Mesothelial cell of epicardium (in vitro differentiated cells): ENCODE data around the gene CSTB. TPM values are rescaled to one million over a fixed set of nuclear protein-coding genes. Genes with fewer than 3 reads are reported as not detected.
"Not testable (repeated sequence)": the region's sequence is repeated elsewhere in the genome, so short reads cannot be mapped to it uniquely, and the experiment has no call there.

ENCODE experiments used
- DNase-seq, 2 experiments: peaks; one replicate each; pipeline ENCODE4 v3.0.0; 2021; ENCODE audit warnings: low spot score in 2 of 2; ENCODE audit not compliant: unreplicated experiment in 2 of 2
- H3K27ac Mint-ChIP-seq: 2 replicates; pipeline ENCODE4 v1.8.0; 2021; ENCODE audit warnings: mixed read lengths
- H3K27me3 Mint-ChIP-seq: 2 replicates; pipeline ENCODE4 v1.8.0; 2021; ENCODE audit warnings: low read depth, mixed read lengths
- H3K36me3 Mint-ChIP-seq: 2 replicates; pipeline ENCODE4 v1.8.0; 2021; ENCODE audit warnings: mixed read lengths
- H3K4me1 Mint-ChIP-seq: 2 replicates; pipeline ENCODE4 v1.8.0; 2021; ENCODE audit warnings: mixed read lengths
- H3K4me3 Mint-ChIP-seq: 2 replicates; pipeline ENCODE4 v1.8.0; 2021; ENCODE audit warnings: mild to moderate bottlenecking, moderate library complexity, mixed read lengths
- H3K9me3 Mint-ChIP-seq: 2 replicates; pipeline ENCODE4 v1.8.0; 2021; ENCODE audit warnings: mixed read lengths
- CTCF ChIP-seq: fragments of 200-600 bp; sonication (generic); IDR thresholded peaks from one replicate; pipeline ENCODE4 v1.5.0; 2021; ENCODE audit warnings: antibody characterized with exemption; ENCODE audit not compliant: unreplicated experiment
- total RNA-seq: library from RNA; stranded (reverse); gene quantifications from 3 replicates; pipeline ENCODE4 v1.2.1, GENCODE V29; 2021

Gene CSTB
- total RNA-seq: 22.4 to 23.9 TPM (median 23.3 TPM) in 3 replicates

GRCh38 chr21:43775795-43776430 lies at the start of gene CSTB:
Gene CSTB (minus strand): TSS chr21:43776308. CDS start chr21:43776269, 39 bp downstream.
- DNase-seq: peak; percentile 69 to 85
- Mint-ChIP-seq H3K27ac (peak within 1 kb of the TSS; percentile 85), H3K27me3 (no peaks in the 10 kb centered on the region), H3K36me3 (peaks cover 9% of the 10 kb centered on the region), H3K4me1 (peaks cover 10% of the 10 kb centered on the region), H3K4me3 (peak within 1 kb of the TSS; percentile 83), H3K9me3 (no peaks in the 10 kb centered on the region)
- no peak for TF ChIP-seq CTCF

- Mint-ChIP-seq H3K36me3 (no peaks in the 10 kb centered on the region), H3K4me1 (no peaks in the 10 kb centered on the region), H3K4me3 (no peak overlapping the region), H3K9me3 (no peaks in the 10 kb centered on the region), H3K27ac (no peak overlapping the region), H3K27me3 (peaks cover 8% of the 10 kb centered on the region)
- TF ChIP-seq CTCF: no peak
- DNase-seq: no peak
Measured at GRCh38 chr21:43825242-43825935, 49.3 kb upstream of the CSTB start.

GRCh38 chr21:43824333-43825241 lies 48.5 kb upstream of the CSTB start:
- H3K36me3 Mint-ChIP-seq: no peaks in the 10 kb centered on the region
- H3K4me1 Mint-ChIP-seq: no peaks in the 10 kb centered on the region
- H3K27me3 Mint-ChIP-seq: peaks cover 6% of the 10 kb centered on the region
- DNase-seq: no peak
- no peak overlapping the region for H3K27ac Mint-ChIP-seq
- no peaks in the 10 kb centered on the region for H3K9me3 Mint-ChIP-seq
- TF ChIP-seq CTCF: no peak
- no peak overlapping the region for H3K4me3 Mint-ChIP-seq

- H3K4me3 Mint-ChIP-seq, H3K27me3 Mint-ChIP-seq, H3K4me1 Mint-ChIP-seq, H3K36me3 Mint-ChIP-seq, H3K9me3 Mint-ChIP-seq, H3K27ac Mint-ChIP-seq, DNase-seq: not testable (repeated sequence)
Measured at GRCh38 chr21:43822741-43823140, 46.6 kb upstream of the CSTB start.

GRCh38 chr21:43822166-43822565 lies 46.1 kb upstream of the CSTB start:
- H3K4me3 Mint-ChIP-seq, H3K27ac Mint-ChIP-seq, H3K4me1 Mint-ChIP-seq, DNase-seq, H3K9me3 Mint-ChIP-seq, H3K36me3 Mint-ChIP-seq, H3K27me3 Mint-ChIP-seq: not testable (repeated sequence)

GRCh38 chr21:43820466-43820865 lies 44.4 kb upstream of the CSTB start:
- Mint-ChIP-seq H3K4me3 (no peak overlapping the region), H3K36me3 (no peaks in the 10 kb centered on the region)
- no peak for TF ChIP-seq CTCF

More at GRCh38 chr21:43820466-43820865, 44.4 kb upstream of the CSTB start:
- Mint-ChIP-seq H3K27ac (no peak overlapping the region), H3K4me1 (no peaks in the 10 kb centered on the region), H3K27me3 (no peaks in the 10 kb centered on the region), H3K9me3 (peaks cover 6% of the 10 kb centered on the region)
- DNase-seq: no peak
